ENCODE results near the gene ZNF532.

DNA sequence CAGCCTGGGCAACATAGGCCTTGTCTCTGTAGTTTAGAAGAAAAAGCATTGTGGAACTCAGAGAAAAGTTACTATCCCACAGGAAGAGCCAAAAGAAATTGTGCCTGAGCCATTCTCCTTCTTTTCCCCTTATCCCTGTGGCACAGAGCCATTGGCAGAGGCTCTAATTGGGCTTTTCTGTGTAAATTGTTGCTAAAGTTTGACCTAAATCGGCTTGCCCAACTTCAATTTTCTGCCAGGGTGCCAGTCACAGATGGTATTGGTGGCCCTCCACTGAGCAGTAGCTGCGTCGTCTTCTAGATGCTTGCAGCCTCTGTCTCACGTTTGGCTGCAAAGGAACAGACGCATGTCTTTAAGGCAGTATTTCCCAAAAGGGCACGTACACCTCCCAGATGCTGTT is 30.3 kb downstream of the ZNF532 start:
- TF ChIP-seq MYC (IDR thresholded peaks at IDR 0.05; ENCODE audit: low read depth, low read length): no peak
- TF ChIP-seq, protein P1, sequence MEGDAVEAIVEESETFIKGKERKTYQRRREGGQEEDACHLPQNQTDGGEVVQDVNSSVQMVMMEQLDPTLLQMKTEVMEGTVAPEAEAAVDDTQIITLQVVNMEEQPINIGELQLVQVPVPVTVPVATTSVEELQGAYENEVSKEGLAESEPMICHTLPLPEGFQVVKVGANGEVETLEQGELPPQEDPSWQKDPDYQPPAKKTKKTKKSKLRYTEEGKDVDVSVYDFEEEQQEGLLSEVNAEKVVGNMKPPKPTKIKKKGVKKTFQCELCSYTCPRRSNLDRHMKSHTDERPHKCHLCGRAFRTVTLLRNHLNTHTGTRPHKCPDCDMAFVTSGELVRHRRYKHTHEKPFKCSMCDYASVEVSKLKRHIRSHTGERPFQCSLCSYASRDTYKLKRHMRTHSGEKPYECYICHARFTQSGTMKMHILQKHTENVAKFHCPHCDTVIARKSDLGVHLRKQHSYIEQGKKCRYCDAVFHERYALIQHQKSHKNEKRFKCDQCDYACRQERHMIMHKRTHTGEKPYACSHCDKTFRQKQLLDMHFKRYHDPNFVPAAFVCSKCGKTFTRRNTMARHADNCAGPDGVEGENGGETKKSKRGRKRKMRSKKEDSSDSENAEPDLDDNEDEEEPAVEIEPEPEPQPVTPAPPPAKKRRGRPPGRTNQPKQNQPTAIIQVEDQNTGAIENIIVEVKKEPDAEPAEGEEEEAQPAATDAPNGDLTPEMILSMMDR (IDR thresholded peaks at IDR 0.05; ENCODE audit: low read depth, low read length): no peak
- TF ChIP-seq POLR2A (IDR thresholded peaks at IDR 0.05; ENCODE audit: extremely low read depth, insufficient read length): no peak
- TF ChIP-seq MAX (IDR thresholded peaks at IDR 0.05; ENCODE audit: low read depth, low read length): no peak
